ENCODE data around the gene ITPR1.

- no peak for TF ChIP-seq RAD21 (conservative IDR thresholded peaks at IDR 0.05)
- no peak for TF ChIP-seq CTCF (IDR thresholded peaks at IDR 0.05; ENCODE audit: poor library complexity, severe bottlenecking)
- TF ChIP-seq EZH2 (IDR thresholded peaks at IDR 0.05; ENCODE audit: borderline replicate concordance, insufficient read depth, low read length, poor library complexity, severe bottlenecking): no peak
- TF ChIP-seq TAF1 (IDR thresholded peaks at IDR 0.05; ENCODE audit: low read depth): no peak
- no peak for TF ChIP-seq SMC3 (conservative IDR thresholded peaks at IDR 0.05; ENCODE audit: poor library complexity)
- TF ChIP-seq POLR2AphosphoS5 (IDR thresholded peaks at IDR 0.05): no peak
Measured at GRCh38 chr3:4672725-4673275, 179.7 kb downstream of the ITPR1 start.

All from neural cell (in vitro differentiated cells).